HL-60/S4 (cell line): ENCODE measurements around the gene ATP2B2.

Experiments used
- in situ Hi-C: fragments of 300-500 bp; cut with MboI; formaldehyde crosslinking; loops from 2 replicates; pipeline ENCODE4 v1.14.3; 2022; ENCODE audit warnings: low sequenced_read_pairs

The ATP2B2 gene

GRCh38 chr3:10511809-10512494 lies 6.6 kb upstream of the ATP2B2 start:
- in situ Hi-C loops, result no loop called here

DNA sequence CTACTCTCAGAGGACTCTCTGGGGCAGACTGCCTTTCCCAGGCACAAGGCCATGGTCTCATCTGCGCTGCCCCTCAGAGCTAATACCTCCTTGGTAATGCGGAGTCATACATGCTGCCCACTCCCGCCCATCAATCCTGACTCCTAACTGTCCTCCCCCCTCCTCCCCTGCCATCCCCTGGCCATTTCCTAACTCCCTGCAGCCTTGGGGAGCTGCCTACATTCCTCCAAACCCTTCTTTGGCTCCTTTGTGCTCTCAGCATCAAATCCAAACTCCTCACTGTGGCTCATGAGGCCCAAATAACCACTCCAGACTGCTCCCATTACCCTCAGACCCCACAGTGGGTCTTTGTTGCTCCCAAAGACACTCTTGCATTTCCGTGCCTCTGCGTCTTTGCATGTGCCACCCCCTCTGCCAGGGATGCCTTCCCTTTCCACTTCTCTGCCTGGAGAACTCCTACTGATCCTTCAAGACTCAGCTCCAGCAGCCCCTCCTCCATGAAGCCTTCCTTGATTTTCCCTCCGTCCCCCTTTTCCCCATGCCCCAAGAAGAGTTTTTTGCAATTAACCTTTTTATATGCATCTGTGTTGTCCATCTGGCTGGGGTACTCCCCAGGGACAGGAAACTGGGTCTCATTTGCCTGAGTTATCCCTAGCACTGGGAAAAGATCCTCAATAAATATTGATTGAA lies 5.5 kb upstream of the ATP2B2 start:
- in situ Hi-C loops, result no loop called here

GRCh38 chr3:10510086-10510742 lies 4.8 kb upstream of the ATP2B2 start:
- in situ Hi-C loops, result no loop called here

DNA sequence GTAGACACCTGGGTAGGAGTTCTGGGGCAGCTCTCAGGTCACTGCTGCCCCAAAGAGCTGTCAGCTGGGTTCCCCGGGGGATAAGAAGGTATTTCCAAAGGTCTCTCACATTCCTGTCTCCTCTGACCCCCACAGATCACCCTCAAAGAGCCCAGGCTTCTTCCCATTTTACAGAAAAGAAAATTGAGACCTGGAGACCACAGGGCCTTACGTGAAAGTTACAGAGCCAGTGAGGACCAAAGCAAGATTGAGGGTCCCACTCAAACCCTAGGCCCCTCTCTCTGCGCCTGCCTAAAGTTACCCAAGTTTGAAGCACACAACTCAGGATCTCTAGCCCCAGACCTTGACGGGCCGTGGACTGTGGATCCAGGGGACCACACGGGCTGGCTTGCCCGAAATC lies 3.9 kb upstream of the ATP2B2 start:
- in situ Hi-C loops, result no loop called here

GRCh38 chr3:10508619-10509260 lies 3.4 kb upstream of the ATP2B2 start:
- in situ Hi-C loops, result no loop called here

- in situ Hi-C loops, result no loop called here
These were observed 2.8 kb upstream of the ATP2B2 start for GRCh38 chr3:10508235-10508618.

- in situ Hi-C loops, result no loop called here
These were observed 1.9 kb upstream of the ATP2B2 start for GRCh38 chr3:10507331-10507730.

- in situ Hi-C loops, result no loop called here
These were observed 1.3 kb upstream of the ATP2B2 start for GRCh38 chr3:10506696-10507095.

DNA sequence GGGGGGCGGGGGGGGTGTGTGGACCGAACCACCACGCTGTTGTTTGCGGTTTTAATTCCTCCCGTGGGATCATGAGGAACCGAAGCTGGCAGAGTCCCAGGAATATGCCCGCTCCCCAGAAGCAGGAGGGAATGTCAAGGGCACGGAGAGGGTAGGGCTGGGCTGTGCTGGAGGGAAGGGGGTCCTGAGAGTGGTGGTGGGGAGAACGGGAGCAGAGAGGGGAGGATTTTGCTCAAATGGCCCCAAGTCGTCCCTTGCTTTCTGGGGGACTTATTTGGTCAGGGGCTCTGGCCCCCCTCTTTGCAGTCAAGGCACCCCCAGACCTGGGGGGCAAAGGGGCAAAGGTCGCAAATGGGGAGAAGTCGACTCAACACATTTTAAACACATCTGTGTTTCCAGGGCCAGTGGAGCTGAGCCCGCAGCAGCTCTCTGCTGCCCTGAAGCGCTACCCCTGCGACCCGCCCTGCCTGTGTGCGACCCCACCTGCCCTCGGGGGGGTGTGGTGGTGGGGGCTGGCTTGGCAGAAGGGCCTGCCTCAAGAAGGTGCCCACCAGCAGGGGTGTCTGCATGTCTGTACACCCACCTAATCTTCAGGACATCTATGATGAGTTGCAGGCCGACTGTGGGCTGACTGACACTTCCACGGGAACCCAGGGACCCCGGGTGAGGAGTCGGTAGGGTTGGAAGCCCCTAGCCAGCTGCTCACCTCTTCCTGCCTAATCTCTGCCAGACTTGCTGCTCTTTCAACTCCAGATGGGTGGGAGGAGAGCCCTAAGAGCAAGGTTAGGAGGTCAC lies 602 bp upstream of the ATP2B2 start:
- in situ Hi-C loops, result no loop called here

- in situ Hi-C loops, result no loop called here
These were observed 976 bp downstream of the ATP2B2 start for GRCh38 chr3:10504171-10505049.

GRCh38 chr3:10503217-10503796 lies 2.1 kb downstream of the ATP2B2 start:
- in situ Hi-C loops, result no loop called here

GRCh38 chr3:10502185-10502880 lies 3.1 kb downstream of the ATP2B2 start:
- in situ Hi-C loops, result no loop called here

DNA sequence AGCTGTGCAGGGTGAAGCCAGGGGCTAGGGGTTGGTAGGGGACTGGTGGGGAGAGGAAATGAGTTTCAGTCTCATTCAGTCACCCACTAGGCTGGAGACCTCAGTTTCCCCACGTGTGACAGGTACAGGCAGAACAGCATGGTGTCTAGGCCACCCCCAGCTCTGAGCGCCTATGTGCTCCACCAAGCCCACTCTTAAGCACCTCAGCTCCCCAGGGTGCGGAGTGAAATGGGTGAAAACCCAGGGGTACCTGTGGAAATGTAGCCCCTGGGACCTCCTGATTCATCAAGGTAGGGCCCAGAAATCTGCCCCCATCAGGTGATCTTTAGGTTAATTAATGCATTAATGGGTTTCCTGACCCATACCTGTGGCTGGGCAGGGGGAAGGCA lies 3.7 kb downstream of the ATP2B2 start:
- in situ Hi-C loops, result no loop called here

- in situ Hi-C loops, result no loop called here
These were observed 4.4 kb downstream of the ATP2B2 start for GRCh38 chr3:10500717-10501663.

- in situ Hi-C loops, result no loop called here
These were observed 7.1 kb downstream of the ATP2B2 start for GRCh38 chr3:10498271-10498670.

GRCh38 chr3:10497439-10497838 lies 7.9 kb downstream of the ATP2B2 start:
- in situ Hi-C loops, result no loop called here

GRCh38 chr3:10496121-10496863 lies 9.1 kb downstream of the ATP2B2 start:
- in situ Hi-C loops, result no loop called here
